ENCODE measurements around the gene SLC1A3.

SLC1A3 gene

DNA sequence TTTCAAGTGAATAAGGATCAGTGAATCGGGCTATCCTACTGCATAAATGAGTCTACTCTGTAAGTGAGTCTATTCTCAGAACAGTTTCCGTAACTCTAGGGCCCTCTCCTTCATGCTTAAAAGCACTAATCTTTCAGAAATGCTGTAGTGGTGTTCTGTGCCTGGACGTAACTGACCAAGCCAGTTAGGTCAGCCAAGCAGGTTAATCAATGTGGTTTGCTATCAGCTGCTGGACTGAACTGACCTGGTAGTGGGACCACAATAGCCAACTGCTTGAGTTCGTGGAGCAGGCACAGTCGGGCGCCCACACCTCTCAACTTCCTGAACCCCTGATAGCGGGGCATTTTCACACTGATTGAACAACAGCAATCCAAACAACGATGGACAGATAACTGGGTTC, 6.8 kb downstream of the SLC1A3 start:
- H3K36me3 ChIP-seq (ENCODE audit: control insufficient read depth in 5 of 5, insufficient read depth in 5 of 5, low read length in 5 of 5): peaks cover 0 to 20% (median 9%) of the 10 kb centered on the region in 5 donors
- no peak overlapping the region for H3K9ac ChIP-seq (ENCODE audit: low read length in 5 of 5)
- H3K4me1 ChIP-seq (ENCODE audit: control insufficient read depth in 5 of 5, insufficient read depth in 5 of 5, low read length in 5 of 5): peaks cover 0 to 56% (median 46%) of the 10 kb centered on the region in 5 donors
- H3K27ac ChIP-seq (ENCODE audit: low read depth, low read length): no peak overlapping the region
- no peaks in the 10 kb centered on the region for H3K27me3 ChIP-seq (ENCODE audit: control insufficient read depth in 5 of 5, insufficient read depth in 4 of 5, low read length in 5 of 5)
- no peak overlapping the region for H3K4me3 ChIP-seq (ENCODE audit: low read depth in 1 of 5, low read length in 5 of 5)
- H3K9me3 ChIP-seq (ENCODE audit: control insufficient read depth in 5 of 5, low read length in 5 of 5): no peaks in the 10 kb centered on the region

DNA sequence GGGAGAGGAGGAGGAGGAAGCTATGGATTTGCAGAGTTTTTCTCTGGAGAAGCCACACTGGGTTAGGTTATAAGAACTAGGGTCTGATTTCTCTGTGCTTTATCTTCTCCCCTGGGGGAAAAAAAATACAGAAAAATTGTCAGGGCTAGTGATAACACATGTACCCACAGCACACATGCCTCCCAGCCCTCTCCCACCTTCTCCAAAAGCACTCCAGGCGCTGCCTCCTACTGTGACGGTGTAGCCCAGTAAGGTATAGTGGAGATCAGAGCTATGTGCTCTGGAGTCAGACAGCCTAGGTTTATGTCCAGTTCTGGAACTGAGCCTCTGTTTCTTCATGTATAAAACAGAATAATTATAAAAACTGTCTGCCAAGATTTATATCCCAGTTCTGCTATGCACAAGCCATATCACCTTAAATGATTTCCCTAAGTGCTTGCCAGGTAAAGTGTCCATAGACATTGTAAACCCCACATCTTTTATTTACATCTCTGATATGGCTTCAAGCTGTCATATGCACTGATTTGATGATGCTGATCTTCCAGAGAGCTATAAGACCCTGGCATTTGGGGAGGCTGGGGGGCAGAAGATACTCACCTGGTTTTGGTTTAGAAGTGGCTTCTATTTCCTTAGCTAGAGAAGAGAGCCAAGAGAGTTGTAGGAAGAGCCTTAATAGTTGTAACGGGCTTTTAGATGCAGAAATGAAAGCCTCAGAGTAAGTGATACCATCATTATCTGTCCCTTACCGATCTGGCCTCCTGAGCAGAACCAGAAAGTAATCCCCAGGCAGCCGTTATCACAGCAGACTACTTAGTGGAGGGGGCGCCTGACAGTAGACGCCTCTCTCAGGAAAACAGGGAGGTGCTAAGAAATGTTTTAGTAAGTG, 7.6 kb downstream of the SLC1A3 start:
- H3K27me3 ChIP-seq (ENCODE audit: control insufficient read depth in 5 of 5, insufficient read depth in 4 of 5, low read length in 5 of 5): no peaks in the 10 kb centered on the region
- H3K27ac ChIP-seq (ENCODE audit: low read depth, low read length): peak overlapping the region; percentile 5
- H3K36me3 ChIP-seq (ENCODE audit: control insufficient read depth in 5 of 5, insufficient read depth in 5 of 5, low read length in 5 of 5): peaks cover 0 to 20% (median 9%) of the 10 kb centered on the region in 5 donors
- no peaks in the 10 kb centered on the region for H3K9me3 ChIP-seq (ENCODE audit: control insufficient read depth in 5 of 5, low read length in 5 of 5)
- H3K9ac ChIP-seq (ENCODE audit: low read length in 5 of 5): peak overlapping the region in 2 of 5 donors; percentile 11 to 41
- no peak overlapping the region for H3K4me3 ChIP-seq (ENCODE audit: low read depth in 1 of 5, low read length in 5 of 5)
- H3K4me1 ChIP-seq (ENCODE audit: control insufficient read depth in 5 of 5, insufficient read depth in 5 of 5, low read length in 5 of 5): peaks cover 0 to 50% (median 39%) of the 10 kb centered on the region in 5 donors

DNA sequence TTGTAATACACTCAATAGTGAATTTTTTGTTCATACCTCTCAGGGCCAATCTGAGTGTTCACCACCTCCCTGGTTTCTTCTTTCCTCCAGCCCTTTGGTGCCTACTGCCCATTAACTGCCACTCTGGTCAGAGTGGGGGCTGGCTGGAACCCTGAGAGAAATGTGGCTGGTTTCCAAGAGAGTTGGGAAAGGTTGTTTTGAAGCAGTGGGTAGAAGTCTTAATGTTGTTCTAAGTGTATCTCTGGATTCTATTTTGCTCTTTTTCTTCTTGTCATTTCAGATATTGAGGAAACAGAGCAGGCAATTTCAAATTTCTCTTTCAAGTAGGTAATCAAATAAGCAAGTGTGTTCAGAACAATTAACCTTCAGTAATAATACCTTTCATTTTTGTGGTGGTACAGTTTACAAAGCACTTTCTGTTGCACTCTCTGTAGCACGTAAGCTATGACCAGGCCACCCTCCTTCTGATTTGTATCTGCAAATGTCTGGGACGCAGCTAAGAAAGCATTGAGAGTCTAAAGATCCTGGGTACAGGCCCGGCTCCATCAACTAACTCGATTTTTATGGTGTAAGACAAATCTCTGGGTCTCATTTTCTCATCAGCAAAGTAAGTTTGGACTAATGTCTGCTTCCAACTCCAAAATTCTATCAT, 8.4 kb downstream of the SLC1A3 start:
- peaks cover 0 to 20% (median 6%) of the 10 kb centered on the region in 5 donors for H3K36me3 ChIP-seq (ENCODE audit: control insufficient read depth in 5 of 5, insufficient read depth in 5 of 5, low read length in 5 of 5)
- no peak overlapping the region for H3K4me3 ChIP-seq (ENCODE audit: low read depth in 1 of 5, low read length in 5 of 5)
- H3K9me3 ChIP-seq (ENCODE audit: control insufficient read depth in 5 of 5, low read length in 5 of 5): no peaks in the 10 kb centered on the region
- H3K27ac ChIP-seq (ENCODE audit: low read depth, low read length): peak overlapping the region; percentile 5
- H3K9ac ChIP-seq (ENCODE audit: low read length in 5 of 5): peak overlapping the region in 1 of 5 donors; percentile 11
- H3K27me3 ChIP-seq (ENCODE audit: control insufficient read depth in 5 of 5, insufficient read depth in 4 of 5, low read length in 5 of 5): no peaks in the 10 kb centered on the region
- H3K4me1 ChIP-seq (ENCODE audit: control insufficient read depth in 5 of 5, insufficient read depth in 5 of 5, low read length in 5 of 5): peaks cover 0 to 43% (median 35%) of the 10 kb centered on the region in 5 donors

DNA sequence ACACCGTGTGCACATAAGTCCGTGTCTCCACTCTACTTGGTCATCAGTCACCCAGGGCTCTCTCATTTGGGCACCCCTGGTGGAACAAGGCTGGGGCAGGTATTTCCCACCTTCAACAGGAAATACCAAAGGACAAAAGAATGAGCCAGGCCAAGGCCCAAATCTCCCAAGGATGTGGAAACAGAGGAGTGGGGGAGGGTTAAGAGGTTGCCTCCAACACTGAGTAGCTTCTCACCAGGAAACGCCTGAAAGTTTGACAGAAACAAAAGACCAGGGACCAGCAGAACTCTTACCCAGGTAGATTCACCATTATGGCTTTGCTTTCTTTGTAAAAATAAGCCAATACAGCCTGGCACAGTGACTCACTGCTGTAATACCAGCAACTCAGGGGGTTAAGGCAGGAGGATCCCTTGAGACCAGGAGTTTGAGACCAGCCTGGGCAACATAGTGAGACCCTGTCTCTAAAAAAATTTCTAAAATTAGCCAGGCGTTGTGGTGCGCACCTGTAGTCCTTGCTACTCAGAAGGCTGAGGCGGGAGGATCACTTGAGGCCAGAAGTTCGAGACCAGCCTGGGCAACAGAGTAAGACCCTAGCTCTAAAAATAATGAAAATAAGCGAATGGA, 12.7 kb downstream of the SLC1A3 start:
- Histone ChIP-seq H3K9me3 (ENCODE audit: control insufficient read depth in 5 of 5, low read length in 5 of 5) (no peaks in the 10 kb centered on the region), H3K4me3 (ENCODE audit: low read depth in 1 of 5, low read length in 5 of 5) (no peak overlapping the region), H3K36me3 (ENCODE audit: control insufficient read depth in 5 of 5, insufficient read depth in 5 of 5, low read length in 5 of 5) (peaks cover 0 to 3% (median 0%) of the 10 kb centered on the region in 5 donors), H3K27me3 (ENCODE audit: control insufficient read depth in 5 of 5, insufficient read depth in 4 of 5, low read length in 5 of 5) (no peaks in the 10 kb centered on the region), H3K9ac (ENCODE audit: low read length in 5 of 5) (no peak overlapping the region), H3K4me1 (ENCODE audit: control insufficient read depth in 5 of 5, insufficient read depth in 5 of 5, low read length in 5 of 5) (peaks cover 0 to 14% (median 9%) of the 10 kb centered on the region in 5 donors), H3K27ac (ENCODE audit: low read depth, low read length) (no peak overlapping the region)

DNA sequence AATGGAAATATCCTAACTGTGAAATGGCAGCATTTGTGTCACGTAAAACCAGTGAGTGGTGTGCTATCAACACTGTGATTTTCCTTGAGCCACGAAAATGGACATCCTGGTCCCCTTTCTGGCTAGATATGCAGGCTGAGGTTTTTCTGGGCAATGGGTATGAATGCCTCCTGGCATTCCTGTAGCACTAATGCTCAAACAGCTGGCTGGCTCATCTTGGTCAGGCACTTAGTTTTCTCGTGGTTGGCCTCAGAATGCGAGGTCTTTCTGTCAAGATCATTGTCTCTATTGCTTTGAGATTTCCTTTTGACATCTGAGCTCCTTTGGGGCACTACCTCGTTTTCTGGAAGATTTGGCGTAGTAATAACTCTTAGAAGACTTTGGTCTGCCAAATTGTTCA, 15.6 kb downstream of the SLC1A3 start:
- peaks cover 0 to 3% (median 0%) of the 10 kb centered on the region in 5 donors for H3K36me3 ChIP-seq (ENCODE audit: control insufficient read depth in 5 of 5, insufficient read depth in 5 of 5, low read length in 5 of 5)
- H3K9me3 ChIP-seq (ENCODE audit: control insufficient read depth in 5 of 5, low read length in 5 of 5): no peaks in the 10 kb centered on the region
- no peak overlapping the region for H3K27ac ChIP-seq (ENCODE audit: low read depth, low read length)
- H3K4me1 ChIP-seq (ENCODE audit: control insufficient read depth in 5 of 5, insufficient read depth in 5 of 5, low read length in 5 of 5): peaks cover 0 to 3% (median 0%) of the 10 kb centered on the region in 5 donors
- no peak overlapping the region for H3K9ac ChIP-seq (ENCODE audit: low read length in 5 of 5)
- no peak overlapping the region for H3K4me3 ChIP-seq (ENCODE audit: low read depth in 1 of 5, low read length in 5 of 5)
- H3K27me3 ChIP-seq (ENCODE audit: control insufficient read depth in 5 of 5, insufficient read depth in 4 of 5, low read length in 5 of 5): no peaks in the 10 kb centered on the region

DNA sequence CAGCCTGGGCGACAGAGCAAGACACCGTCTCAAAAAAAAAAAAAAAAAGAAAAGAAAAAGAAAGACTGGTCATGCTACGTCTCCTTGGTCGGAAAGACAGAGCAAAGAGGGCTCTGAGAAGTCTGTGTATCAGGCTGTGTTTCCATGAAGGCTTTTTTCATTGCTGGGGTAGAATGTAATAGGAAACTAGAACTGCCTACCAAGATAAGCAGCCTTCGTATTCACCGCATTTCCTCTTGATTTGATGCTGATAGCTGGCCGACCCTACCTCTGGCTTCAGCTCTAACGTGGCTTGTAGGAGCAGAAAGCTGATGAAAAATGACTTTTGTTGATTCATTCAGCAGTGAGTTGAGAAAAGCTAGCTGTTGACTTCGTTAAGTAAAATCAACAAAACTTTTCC, 17.4 kb downstream of the SLC1A3 start:
- H3K27ac ChIP-seq (ENCODE audit: low read depth, low read length): no peak overlapping the region
- H3K9ac ChIP-seq (ENCODE audit: low read length in 5 of 5): no peak overlapping the region
- peaks cover 0 to 17% (median 9%) of the 10 kb centered on the region in 5 donors for H3K4me1 ChIP-seq (ENCODE audit: control insufficient read depth in 5 of 5, insufficient read depth in 5 of 5, low read length in 5 of 5)
- no peak overlapping the region for H3K4me3 ChIP-seq (ENCODE audit: low read depth in 1 of 5, low read length in 5 of 5)
- H3K9me3 ChIP-seq (ENCODE audit: control insufficient read depth in 5 of 5, low read length in 5 of 5): no peaks in the 10 kb centered on the region
- H3K36me3 ChIP-seq (ENCODE audit: control insufficient read depth in 5 of 5, insufficient read depth in 5 of 5, low read length in 5 of 5): peaks cover 0 to 3% (median 0%) of the 10 kb centered on the region in 5 donors
- H3K27me3 ChIP-seq (ENCODE audit: control insufficient read depth in 5 of 5, insufficient read depth in 4 of 5, low read length in 5 of 5): no peaks in the 10 kb centered on the region

DNA sequence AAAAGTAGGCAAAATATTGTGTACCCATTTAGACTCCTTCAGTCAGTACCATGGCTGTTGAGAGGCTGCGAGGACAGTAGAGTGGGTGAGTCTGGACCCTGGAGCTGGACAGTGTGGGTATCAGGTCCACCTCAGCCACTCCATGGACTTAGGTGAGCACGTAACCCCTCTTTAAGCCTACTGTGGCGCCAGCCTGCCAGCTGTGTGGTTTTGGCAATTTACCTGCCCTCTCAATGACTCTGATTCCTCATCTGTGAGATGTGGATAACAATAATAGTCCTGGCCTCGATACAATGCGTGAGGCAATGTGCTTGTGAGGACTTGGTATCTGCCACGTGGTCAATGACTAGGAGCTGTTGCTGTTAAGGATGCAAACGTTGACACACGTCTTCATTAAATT, 17.9 kb downstream of the SLC1A3 start:
- no peaks in the 10 kb centered on the region for H3K27me3 ChIP-seq (ENCODE audit: control insufficient read depth in 5 of 5, insufficient read depth in 4 of 5, low read length in 5 of 5)
- no peaks in the 10 kb centered on the region for H3K9me3 ChIP-seq (ENCODE audit: control insufficient read depth in 5 of 5, low read length in 5 of 5)
- H3K27ac ChIP-seq (ENCODE audit: low read depth, low read length): no peak overlapping the region
- H3K9ac ChIP-seq (ENCODE audit: low read length in 5 of 5): no peak overlapping the region
- H3K4me1 ChIP-seq (ENCODE audit: control insufficient read depth in 5 of 5, insufficient read depth in 5 of 5, low read length in 5 of 5): peaks cover 0 to 18% (median 9%) of the 10 kb centered on the region in 5 donors
- H3K4me3 ChIP-seq (ENCODE audit: low read depth in 1 of 5, low read length in 5 of 5): no peak overlapping the region
- H3K36me3 ChIP-seq (ENCODE audit: control insufficient read depth in 5 of 5, insufficient read depth in 5 of 5, low read length in 5 of 5): peaks cover 0 to 3% (median 0%) of the 10 kb centered on the region in 5 donors

DNA sequence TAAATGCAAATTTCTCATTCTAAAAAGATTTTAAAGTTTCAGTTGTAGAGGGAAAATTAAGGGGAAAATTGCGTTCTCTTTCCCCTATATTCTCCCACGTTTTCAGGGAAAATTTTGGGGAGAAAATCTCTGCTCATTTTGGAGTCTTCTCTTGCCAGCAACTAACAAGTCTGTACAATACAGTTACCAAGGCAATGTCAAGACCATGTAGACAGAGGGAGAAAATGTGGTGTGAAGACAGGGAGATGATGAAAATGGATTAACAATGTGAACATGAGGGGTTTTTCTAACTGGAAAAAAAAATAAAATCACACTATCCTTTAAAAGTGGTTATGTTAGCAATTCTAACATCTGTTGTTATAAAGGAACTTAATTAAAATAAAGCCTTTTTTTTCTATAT, 22.3 kb downstream of the SLC1A3 start:
- Histone ChIP-seq H3K4me3 (ENCODE audit: low read depth in 1 of 5, low read length in 5 of 5) (no peak overlapping the region), H3K36me3 (ENCODE audit: control insufficient read depth in 5 of 5, insufficient read depth in 5 of 5, low read length in 5 of 5) (peaks cover 4 to 17% (median 7%) of the 10 kb centered on the region in 5 donors), H3K9me3 (ENCODE audit: control insufficient read depth in 5 of 5, low read length in 5 of 5) (no peaks in the 10 kb centered on the region), H3K27ac (ENCODE audit: low read depth, low read length) (peak overlapping the region; percentile 71), H3K27me3 (ENCODE audit: control insufficient read depth in 5 of 5, insufficient read depth in 4 of 5, low read length in 5 of 5) (no peaks in the 10 kb centered on the region), H3K4me1 (ENCODE audit: control insufficient read depth in 5 of 5, insufficient read depth in 5 of 5, low read length in 5 of 5) (peaks cover 0 to 52% (median 37%) of the 10 kb centered on the region in 5 donors), H3K9ac (ENCODE audit: low read length in 5 of 5) (peak overlapping the region in 1 of 5 donors; percentile 15)

DNA sequence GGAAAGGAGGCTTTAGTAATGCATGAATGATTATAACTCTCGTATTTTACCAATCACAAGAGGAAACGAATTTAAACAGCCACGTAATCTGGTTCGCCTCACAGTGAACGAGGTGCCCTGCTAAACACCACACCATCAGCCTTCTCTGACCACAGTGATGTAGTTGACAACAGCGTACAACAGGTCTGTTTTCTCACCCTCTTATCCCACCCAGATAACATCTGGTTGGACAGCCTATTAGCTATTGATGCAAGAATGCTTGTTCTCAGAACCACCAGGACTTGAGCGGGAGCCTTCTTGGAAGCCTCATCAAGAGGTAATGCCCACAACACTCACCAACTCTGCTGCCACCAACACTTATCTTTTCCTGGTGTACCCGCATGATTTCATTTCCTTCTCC, 23.3 kb downstream of the SLC1A3 start:
- Histone ChIP-seq H3K27me3 (ENCODE audit: control insufficient read depth in 5 of 5, insufficient read depth in 4 of 5, low read length in 5 of 5) (no peaks in the 10 kb centered on the region), H3K27ac (ENCODE audit: low read depth, low read length) (peak overlapping the region; percentile 74), H3K9me3 (ENCODE audit: control insufficient read depth in 5 of 5, low read length in 5 of 5) (no peaks in the 10 kb centered on the region), H3K4me1 (ENCODE audit: control insufficient read depth in 5 of 5, insufficient read depth in 5 of 5, low read length in 5 of 5) (peaks cover 0 to 52% (median 37%) of the 10 kb centered on the region in 5 donors), H3K36me3 (ENCODE audit: control insufficient read depth in 5 of 5, insufficient read depth in 5 of 5, low read length in 5 of 5) (peaks cover 4 to 17% (median 7%) of the 10 kb centered on the region in 5 donors), H3K9ac (ENCODE audit: low read length in 5 of 5) (no peak overlapping the region), H3K4me3 (ENCODE audit: low read depth in 1 of 5, low read length in 5 of 5) (no peak overlapping the region)

All from subcutaneous abdominal adipose tissue (tissue), 5 donors.